Measurements from ENCODE around the gene MCRIP1.

DNA sequence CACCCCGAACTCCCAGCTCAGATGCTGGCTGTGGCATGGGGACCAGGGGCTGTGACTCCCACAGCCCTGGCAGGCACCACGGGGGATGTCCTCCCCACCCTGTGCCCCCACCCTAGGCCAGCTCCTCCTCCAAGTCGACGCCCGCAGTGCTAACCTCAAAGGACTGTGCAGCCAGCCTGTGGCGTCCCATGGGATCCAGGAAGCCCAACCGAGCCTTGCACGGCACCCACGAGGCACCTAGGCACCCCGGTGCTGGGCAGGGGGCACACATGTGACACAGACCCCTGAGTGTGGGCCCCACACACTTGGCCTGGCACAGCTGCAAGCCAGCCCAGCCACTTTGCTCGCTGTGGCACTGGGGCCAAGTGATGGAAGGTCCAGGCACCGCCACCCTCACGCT, 25.3 kb downstream of the MCRIP1 start:
- TF ChIP-seq, protein P1, sequence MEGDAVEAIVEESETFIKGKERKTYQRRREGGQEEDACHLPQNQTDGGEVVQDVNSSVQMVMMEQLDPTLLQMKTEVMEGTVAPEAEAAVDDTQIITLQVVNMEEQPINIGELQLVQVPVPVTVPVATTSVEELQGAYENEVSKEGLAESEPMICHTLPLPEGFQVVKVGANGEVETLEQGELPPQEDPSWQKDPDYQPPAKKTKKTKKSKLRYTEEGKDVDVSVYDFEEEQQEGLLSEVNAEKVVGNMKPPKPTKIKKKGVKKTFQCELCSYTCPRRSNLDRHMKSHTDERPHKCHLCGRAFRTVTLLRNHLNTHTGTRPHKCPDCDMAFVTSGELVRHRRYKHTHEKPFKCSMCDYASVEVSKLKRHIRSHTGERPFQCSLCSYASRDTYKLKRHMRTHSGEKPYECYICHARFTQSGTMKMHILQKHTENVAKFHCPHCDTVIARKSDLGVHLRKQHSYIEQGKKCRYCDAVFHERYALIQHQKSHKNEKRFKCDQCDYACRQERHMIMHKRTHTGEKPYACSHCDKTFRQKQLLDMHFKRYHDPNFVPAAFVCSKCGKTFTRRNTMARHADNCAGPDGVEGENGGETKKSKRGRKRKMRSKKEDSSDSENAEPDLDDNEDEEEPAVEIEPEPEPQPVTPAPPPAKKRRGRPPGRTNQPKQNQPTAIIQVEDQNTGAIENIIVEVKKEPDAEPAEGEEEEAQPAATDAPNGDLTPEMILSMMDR (IDR thresholded peaks at IDR 0.05; ENCODE audit: poor library complexity) = no peak
- no peak for TF ChIP-seq EZH2 (IDR thresholded peaks at IDR 0.05; ENCODE audit: borderline replicate concordance)
